Liver (tissue), 9 donors: Measurements from ENCODE around the gene SYCP1. TPM values are rescaled to one million over a fixed set of nuclear protein-coding genes. Genes with fewer than 3 reads are reported as not detected.

ENCODE experiments used
- DNase-seq: peaks from one replicate; pipeline ENCODE4 v3.0.0-alpha.2; 2017; ENCODE audit warnings: low spot score
- H3K27ac ChIP-seq, 2 donors: one replicate each; pipeline ENCODE4 v1.7.0; 2013; ENCODE audit warnings: inconsistent platforms in 2 of 2, low read length in 2 of 2, control low read depth in 1 of 2, low read depth in 1 of 2, mild to moderate bottlenecking in 1 of 2
- H3K27me3 ChIP-seq, 4 donors: one replicate each; pipeline versions ENCODE4 v1.6.1 to v1.7.0; 2013; ENCODE audit warnings: low read length in 3 of 4, inconsistent platforms in 1 of 4, mild to moderate bottlenecking in 1 of 4, moderate library complexity in 1 of 4; ENCODE audit not compliant: control insufficient read depth in 4 of 4, insufficient read depth in 4 of 4
- H3K36me3 ChIP-seq, 4 donors: one replicate each; pipeline versions ENCODE4 v1.6.1 to v1.7.0; 2013; ENCODE audit warnings: low read length in 3 of 4, mild to moderate bottlenecking in 3 of 4, low read depth in 1 of 4, moderate library complexity in 1 of 4; ENCODE audit not compliant: control insufficient read depth in 4 of 4, insufficient read depth in 3 of 4
- H3K4me1 ChIP-seq, 4 donors: one replicate each; pipeline versions ENCODE4 v1.6.1 to v1.7.0; 2013; ENCODE audit warnings: low read length in 3 of 4, mild to moderate bottlenecking in 3 of 4, moderate library complexity in 1 of 4; ENCODE audit not compliant: control insufficient read depth in 4 of 4, insufficient read depth in 4 of 4
- H3K4me3 ChIP-seq, 3 donors: one replicate each; pipeline versions ENCODE4 v1.6.1 to v1.7.0; 2013; ENCODE audit warnings: low read length in 3 of 3, control low read depth in 1 of 3, low read depth in 1 of 3, mild to moderate bottlenecking in 1 of 3
- H3K9ac ChIP-seq, 2 donors: one replicate each; pipeline ENCODE4 v1.7.0; 2013; ENCODE audit warnings: low read length in 2 of 2, mild to moderate bottlenecking in 2 of 2, moderate library complexity in 2 of 2, control low read depth in 1 of 2, low read depth in 1 of 2
- H3K9me3 ChIP-seq, 4 donors: one replicate each; pipeline versions ENCODE4 v1.6.1 to v1.7.0; 2013; ENCODE audit warnings: low read length in 3 of 4; ENCODE audit not compliant: control insufficient read depth in 4 of 4
- ATF3 ChIP-seq: IDR thresholded peaks from 2 replicates; pipeline ENCODE4 v1.6.1; 2016; ENCODE audit warnings: antibody characterized with exemption
- EGR1 ChIP-seq, 2 donors: IDR thresholded peaks; 2 replicates each; pipeline ENCODE4 v1.6.1; 2016 to 2018; ENCODE audit warnings: antibody characterized with exemption in 2 of 2, low read depth in 2 of 2
- FOXA1 ChIP-seq: IDR thresholded peaks from 2 replicates; pipeline ENCODE4 v1.6.1; 2016; ENCODE audit warnings: antibody characterized with exemption
- FOXA2 ChIP-seq: IDR thresholded peaks from 2 replicates; pipeline ENCODE4 v1.6.1; 2016; ENCODE audit warnings: antibody characterized with exemption
- GABPA ChIP-seq, 2 donors: IDR thresholded peaks in 1 of 2; conservative IDR thresholded peaks in 1 of 2; 2 replicates each; pipeline ENCODE4 v1.6.1; 2016; ENCODE audit warnings: antibody characterized with exemption in 2 of 2, mild to moderate bottlenecking in 1 of 2, moderate library complexity in 1 of 2
- HNF4A ChIP-seq, 2 donors: conservative IDR thresholded peaks; 2 replicates each; pipeline ENCODE4 v1.6.1; 2016; ENCODE audit warnings: antibody characterized with exemption in 2 of 2, mild to moderate bottlenecking in 2 of 2
- HNF4G ChIP-seq: IDR thresholded peaks from 2 replicates; pipeline ENCODE4 v1.6.1; 2016; ENCODE audit warnings: antibody characterized with exemption
- JUND ChIP-seq, 2 donors: IDR thresholded peaks; 2 replicates each; pipeline ENCODE4 v1.6.1; 2016; ENCODE audit warnings: antibody characterized with exemption in 2 of 2
- MAX ChIP-seq: IDR thresholded peaks from 2 replicates; pipeline ENCODE4 v1.6.1; 2016; ENCODE audit warnings: antibody characterized with exemption
- NR2F2 ChIP-seq: IDR thresholded peaks from 2 replicates; pipeline ENCODE4 v1.6.1; 2016; ENCODE audit warnings: antibody characterized with exemption
- RAD21 ChIP-seq, 2 donors: IDR thresholded peaks; 2 replicates each; pipeline ENCODE4 v1.6.1; 2016; ENCODE audit warnings: antibody characterized with exemption in 2 of 2, mild to moderate bottlenecking in 2 of 2
- RXRA ChIP-seq, 2 donors: IDR thresholded peaks; 2 replicates each; pipeline ENCODE4 v1.6.1; 2017 to 2018; ENCODE audit warnings: antibody characterized with exemption in 2 of 2, mild to moderate bottlenecking in 1 of 2
- SP1 ChIP-seq: IDR thresholded peaks from 2 replicates; pipeline ENCODE4 v1.6.1; 2018; ENCODE audit warnings: antibody characterized with exemption, mild to moderate bottlenecking
- TAF1 ChIP-seq: conservative IDR thresholded peaks from 2 replicates; pipeline ENCODE4 v1.6.1; 2016; ENCODE audit warnings: antibody characterized with exemption, mild to moderate bottlenecking
- YY1 ChIP-seq: IDR thresholded peaks from 2 replicates; pipeline ENCODE4 v1.6.1; 2016; ENCODE audit warnings: antibody characterized with exemption, mild to moderate bottlenecking
- ZBTB33 ChIP-seq: IDR thresholded peaks from 2 replicates; pipeline ENCODE4 v1.6.1; 2016; ENCODE audit warnings: antibody characterized with exemption
- WGBS: extraction: QIAGEN DNeasy Blood & Tissue Kit; methylation state at CpG from one replicate; pipeline ENCODE4 v1.1.7; 2013; 5-methylcytosine and 5-hydroxymethylcytosine counted together
- polyA plus RNA-seq, 2 donors: library from polyadenylated mRNA; stranded (reverse) in 1 of 2; unstranded in 1 of 2; fragments of 200-250 nt in 1 of 2; fragments of >200 nt in 1 of 2; fragmentation: Nextera tagmentation in 1 of 2; extraction: Ambion mirVana in 1 of 2; gene quantifications; one replicate each; pipeline versions ENCODE4 v1.2.1 to v1.2.3, GENCODE V29; 2013 to 2015
- total RNA-seq, 2 donors: library from RNA; depleted of rRNA; stranded (reverse); fragments of >200 nt; gene quantifications; one replicate each; pipeline ENCODE4 v1.2.3, GENCODE V29; 2014
- TF ChIP-seq, protein P1 (sequence below): fragments of 150-350 bp; IDR thresholded peaks from 2 replicates; pipeline ENCODE4 v1.5.1; 2017; ENCODE audit warnings: improper control_type of control experiment, low read depth, low read length; ENCODE audit not compliant: missing input control
- TF ChIP-seq, protein P2 (sequence below): IDR thresholded peaks from 2 replicates; pipeline ENCODE4 v1.6.1; 2016; ENCODE audit warnings: antibody characterized with exemption, mild to moderate bottlenecking
- donor health status: healthy.
- donor health status: healthy.
- donor health status: healthy.
- donor health status: healthy.
- donor health status: healthy.

The SYCP1 gene
- total and polyA plus RNA-seq, 4 donors = 0.89 TPM; not detected in 3

DNA sequence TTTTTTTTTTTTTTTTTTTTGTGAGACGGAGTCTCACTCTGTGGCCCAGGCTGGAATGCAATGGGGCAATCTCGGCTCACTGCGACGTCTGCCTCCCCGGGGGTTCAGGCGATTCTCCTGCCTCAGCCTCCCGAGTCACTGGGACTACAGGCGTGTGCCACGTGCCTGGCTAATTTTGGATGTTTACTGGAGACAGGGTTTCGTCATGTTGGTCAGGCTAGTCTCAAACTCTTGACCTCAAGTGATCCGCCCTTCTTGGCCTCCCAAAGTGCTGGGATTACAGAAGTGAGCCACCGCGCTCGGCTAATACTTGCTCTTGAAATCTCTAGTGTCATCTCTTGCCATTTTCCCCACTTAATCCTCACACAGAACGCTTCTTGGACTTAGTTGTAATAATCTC lies 1.1 kb upstream of the SYCP1 start:
- no peak overlapping the region for H3K4me3 ChIP-seq
- 89% methylated on average over 15 of the region's 15 CpGs for WGBS
- peaks cover 0 to 6% (median 1%) of the 10 kb centered on the region in 4 donors for H3K9me3 ChIP-seq
- no peaks in the 10 kb centered on the region for H3K4me1 ChIP-seq
- H3K36me3 ChIP-seq = no peaks in the 10 kb centered on the region
- TF ChIP-seq FOXA1 (no peak), YY1 (no peak), FOXA2 (no peak), JUND (IDR thresholded peaks at IDR 0.05) (no peak), SP1 (no peak), RAD21 (IDR thresholded peaks at IDR 0.05) (no peak), GABPA (IDR thresholded peaks at IDR 0.05 in 1 of 2, conservative IDR thresholded peaks at IDR 0.05 in 1 of 2) (no peak), EGR1 (IDR thresholded peaks at IDR 0.05; ENCODE audit: low read depth in 2 of 2) (no peak), HNF4A (conservative IDR thresholded peaks at IDR 0.05) (no peak), NR2F2 (no peak), RXRA (IDR thresholded peaks at IDR 0.05) (no peak), MAX (no peak), HNF4G (no peak), ZBTB33 (no peak), TAF1 (no peak), ATF3 (no peak)
- TF ChIP-seq, protein P1, sequence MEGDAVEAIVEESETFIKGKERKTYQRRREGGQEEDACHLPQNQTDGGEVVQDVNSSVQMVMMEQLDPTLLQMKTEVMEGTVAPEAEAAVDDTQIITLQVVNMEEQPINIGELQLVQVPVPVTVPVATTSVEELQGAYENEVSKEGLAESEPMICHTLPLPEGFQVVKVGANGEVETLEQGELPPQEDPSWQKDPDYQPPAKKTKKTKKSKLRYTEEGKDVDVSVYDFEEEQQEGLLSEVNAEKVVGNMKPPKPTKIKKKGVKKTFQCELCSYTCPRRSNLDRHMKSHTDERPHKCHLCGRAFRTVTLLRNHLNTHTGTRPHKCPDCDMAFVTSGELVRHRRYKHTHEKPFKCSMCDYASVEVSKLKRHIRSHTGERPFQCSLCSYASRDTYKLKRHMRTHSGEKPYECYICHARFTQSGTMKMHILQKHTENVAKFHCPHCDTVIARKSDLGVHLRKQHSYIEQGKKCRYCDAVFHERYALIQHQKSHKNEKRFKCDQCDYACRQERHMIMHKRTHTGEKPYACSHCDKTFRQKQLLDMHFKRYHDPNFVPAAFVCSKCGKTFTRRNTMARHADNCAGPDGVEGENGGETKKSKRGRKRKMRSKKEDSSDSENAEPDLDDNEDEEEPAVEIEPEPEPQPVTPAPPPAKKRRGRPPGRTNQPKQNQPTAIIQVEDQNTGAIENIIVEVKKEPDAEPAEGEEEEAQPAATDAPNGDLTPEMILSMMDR = no peak
- TF ChIP-seq, protein P2, sequence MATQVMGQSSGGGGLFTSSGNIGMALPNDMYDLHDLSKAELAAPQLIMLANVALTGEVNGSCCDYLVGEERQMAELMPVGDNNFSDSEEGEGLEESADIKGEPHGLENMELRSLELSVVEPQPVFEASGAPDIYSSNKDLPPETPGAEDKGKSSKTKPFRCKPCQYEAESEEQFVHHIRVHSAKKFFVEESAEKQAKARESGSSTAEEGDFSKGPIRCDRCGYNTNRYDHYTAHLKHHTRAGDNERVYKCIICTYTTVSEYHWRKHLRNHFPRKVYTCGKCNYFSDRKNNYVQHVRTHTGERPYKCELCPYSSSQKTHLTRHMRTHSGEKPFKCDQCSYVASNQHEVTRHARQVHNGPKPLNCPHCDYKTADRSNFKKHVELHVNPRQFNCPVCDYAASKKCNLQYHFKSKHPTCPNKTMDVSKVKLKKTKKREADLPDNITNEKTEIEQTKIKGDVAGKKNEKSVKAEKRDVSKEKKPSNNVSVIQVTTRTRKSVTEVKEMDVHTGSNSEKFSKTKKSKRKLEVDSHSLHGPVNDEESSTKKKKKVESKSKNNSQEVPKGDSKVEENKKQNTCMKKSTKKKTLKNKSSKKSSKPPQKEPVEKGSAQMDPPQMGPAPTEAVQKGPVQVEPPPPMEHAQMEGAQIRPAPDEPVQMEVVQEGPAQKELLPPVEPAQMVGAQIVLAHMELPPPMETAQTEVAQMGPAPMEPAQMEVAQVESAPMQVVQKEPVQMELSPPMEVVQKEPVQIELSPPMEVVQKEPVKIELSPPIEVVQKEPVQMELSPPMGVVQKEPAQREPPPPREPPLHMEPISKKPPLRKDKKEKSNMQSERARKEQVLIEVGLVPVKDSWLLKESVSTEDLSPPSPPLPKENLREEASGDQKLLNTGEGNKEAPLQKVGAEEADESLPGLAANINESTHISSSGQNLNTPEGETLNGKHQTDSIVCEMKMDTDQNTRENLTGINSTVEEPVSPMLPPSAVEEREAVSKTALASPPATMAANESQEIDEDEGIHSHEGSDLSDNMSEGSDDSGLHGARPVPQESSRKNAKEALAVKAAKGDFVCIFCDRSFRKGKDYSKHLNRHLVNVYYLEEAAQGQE = no peak
- no peak overlapping the region for H3K27ac ChIP-seq
- no peak overlapping the region for H3K9ac ChIP-seq
- no peak for DNase-seq
- peaks cover 0 to 8% (median 4%) of the 10 kb centered on the region in 4 donors for H3K27me3 ChIP-seq
